K562 (cell line): Measurements from ENCODE around the gene AGRN.

Source experiments
- BRCA1 ChIP-seq, 2 experiments: fragments of 450-650 bp in 1 of 2; sonication (generic) in 1 of 2; formaldehyde crosslinking in 1 of 2; IDR thresholded peaks; 2 replicates each; pipeline versions ENCODE4 v1.5.0 to v1.6.1; 2017 to 2020; ENCODE audit warnings: mild to moderate bottlenecking in 1 of 2, missing genetic modification reagents in 1 of 2
- IFI16 ChIP-seq: fragments of 250-450 bp; sonication (Bioruptor Pico); IDR thresholded peaks from 2 replicates; pipeline ENCODE4 v2.1.2; 2022; ENCODE audit warnings: mild to moderate bottlenecking, inconsistent platforms
- POLR2AphosphoS5 ChIP-seq: IDR thresholded peaks from 2 replicates; pipeline ENCODE4 v1.6.1; 2011; ENCODE audit warnings: mild to moderate bottlenecking, low read depth, low read length, moderate library complexity; ENCODE audit not compliant: control insufficient read depth, insufficient read depth
- ZBTB43 ChIP-seq: sonication (generic); formaldehyde crosslinking; IDR thresholded peaks from 2 replicates; pipeline ENCODE4 v1.8.0; 2023; ENCODE audit warnings: mild to moderate bottlenecking, missing genetic modification reagents

GRCh38 chr1:1031659-1032235 is 11.8 kb downstream of the AGRN start:
- TF ChIP-seq POLR2AphosphoS5 (no peak), ZBTB43 (CRISPR knock-in tag) (no peak), BRCA1 (IDR thresholded peaks at IDR 0.05) (no peak), BRCA1 (CRISPR knock-in tag; IDR thresholded peaks at IDR 0.05) (no peak), IFI16 (CRISPR knock-in tag) (no peak)
